Fibroblast of lung (primary cell): ENCODE results near the gene FBH1. TPM values are rescaled to one million over a fixed set of nuclear protein-coding genes. Genes with fewer than 3 reads are reported as not detected.

Experiments used
- DNase-seq, 2 donors: peaks; one replicate each; pipeline versions ENCODE4 v3.0.0 to v3.0.0-alpha.2; 2010; ENCODE audit warnings: low read depth in 2 of 2
- H2AFZ ChIP-seq: 2 replicates; pipeline ENCODE4 v1.5.1; 2012; ENCODE audit warnings: low read length, control low read depth, inconsistent platforms
- H3K27ac ChIP-seq: 2 replicates; pipeline ENCODE4 v1.5.1; 2011; ENCODE audit warnings: low read length, control low read depth; ENCODE audit not compliant: insufficient read depth
- H3K27me3 ChIP-seq: 2 replicates; pipeline ENCODE4 v1.5.1; 2011; ENCODE audit warnings: mild to moderate bottlenecking, low read length; ENCODE audit not compliant: control insufficient read depth, insufficient read depth
- H3K36me3 ChIP-seq: 2 replicates; pipeline ENCODE4 v1.5.1; 2011; ENCODE audit warnings: low read length; ENCODE audit not compliant: control insufficient read depth, insufficient read depth
- H3K4me1 ChIP-seq: 2 replicates; pipeline ENCODE4 v1.5.1; 2011; ENCODE audit warnings: low read length; ENCODE audit not compliant: control insufficient read depth, insufficient read depth; ENCODE audit errors: extremely low read depth
- H3K4me2 ChIP-seq: 2 replicates; pipeline ENCODE4 v1.5.1; 2011; ENCODE audit warnings: low read length, control low read depth; ENCODE audit not compliant: insufficient read depth; ENCODE audit errors: extremely low read depth
- H3K4me3 ChIP-seq, 4 experiments: fragments of 200-600 bp in 1 of 4; sonication (generic) in 1 of 4; replicated peaks in 1 of 4; 2 replicates each; pipeline ENCODE4 v1.5.1; 2011 to 2016; ENCODE audit warnings: low read length in 4 of 4, low read depth in 3 of 4, mild to moderate bottlenecking in 3 of 4, control low read depth in 2 of 4, inconsistent platforms in 1 of 4, mixed read lengths in 1 of 4; ENCODE audit not compliant: insufficient read depth in 1 of 4; ENCODE audit errors: control extremely low read depth in 1 of 4
- H3K79me2 ChIP-seq: 2 replicates; pipeline ENCODE4 v1.5.1; 2012; ENCODE audit warnings: mild to moderate bottlenecking, low read length, inconsistent platforms; ENCODE audit not compliant: control insufficient read depth, insufficient read depth
- H3K9ac ChIP-seq: 2 replicates; pipeline ENCODE4 v1.5.1; 2011; ENCODE audit warnings: mild to moderate bottlenecking, low read length, control low read depth; ENCODE audit not compliant: insufficient read depth
- H3K9me3 ChIP-seq: 2 replicates; pipeline ENCODE4 v1.5.1; 2012; ENCODE audit warnings: low read depth, low read length; ENCODE audit not compliant: control insufficient read depth, insufficient read depth
- H4K20me1 ChIP-seq: 2 replicates; pipeline ENCODE4 v1.5.1; 2011; ENCODE audit warnings: low read length; ENCODE audit not compliant: control insufficient read depth, insufficient read depth; ENCODE audit errors: extremely low read depth
- EZH2 ChIP-seq: IDR thresholded peaks from 2 replicates; pipeline ENCODE4 v1.5.1; 2012; ENCODE audit warnings: low read length, control low read depth, mild to moderate bottlenecking; ENCODE audit errors: missing control alignments
- polyA plus RNA-seq, 2 donors: library from polyadenylated mRNA; depleted of rRNA in 1 of 2; stranded (reverse) in 1 of 2; unstranded in 1 of 2; fragments of >200 nt; gene quantifications; 2 replicates each; pipeline ENCODE4 v1.2.1, GENCODE V29; 2011 to 2012; ENCODE audit warnings: missing spikeins in 1 of 2
- total RNA-seq: library from RNA; depleted of rRNA; stranded (reverse); fragments of >200 nt; gene quantifications from 2 replicates; pipeline ENCODE4 v1.2.1, GENCODE V29; 2014
- TF ChIP-seq, protein P1 (sequence below), 2 donors: IDR thresholded peaks in 1 of 2; conservative IDR thresholded peaks in 1 of 2; 1 replicate in 1 of 2; 2 replicates in 1 of 2; pipeline ENCODE4 v1.5.1; 2011 to 2012; ENCODE audit warnings: low read length in 2 of 2, control low read depth in 1 of 2, inconsistent platforms in 1 of 2, low read depth in 1 of 2, mild to moderate bottlenecking in 1 of 2

The FBH1 gene
- total and polyA plus RNA-seq, 2 donors (not counting 1 experiment from before 2014, with no cell fraction given), result 53.6 to 97.8 TPM

DNA sequence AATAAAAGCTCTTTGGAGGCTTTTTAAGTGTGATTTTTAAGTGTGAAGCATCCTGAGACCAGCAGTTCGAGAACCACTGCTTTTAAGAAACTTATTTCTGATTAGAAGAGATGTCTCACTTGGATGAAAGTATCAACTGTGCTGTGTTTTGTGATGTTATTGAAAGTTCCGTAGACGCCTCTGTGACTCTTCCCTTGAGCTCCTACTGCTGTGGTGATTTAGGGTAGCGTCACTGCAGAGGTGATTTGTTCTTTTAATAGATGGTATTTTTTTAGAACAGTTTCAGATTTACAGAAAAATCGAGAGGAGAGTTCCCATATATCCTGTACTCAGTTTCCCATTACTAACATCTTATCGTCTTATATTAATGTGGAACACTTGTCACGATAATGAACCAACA is 29.5 kb downstream of the FBH1 start:
- H3K79me2 ChIP-seq, result no peaks in the 10 kb centered on the region
- H2AFZ ChIP-seq, result no peak overlapping the region
- TF ChIP-seq EZH2, result no peak
- TF ChIP-seq, protein P1, sequence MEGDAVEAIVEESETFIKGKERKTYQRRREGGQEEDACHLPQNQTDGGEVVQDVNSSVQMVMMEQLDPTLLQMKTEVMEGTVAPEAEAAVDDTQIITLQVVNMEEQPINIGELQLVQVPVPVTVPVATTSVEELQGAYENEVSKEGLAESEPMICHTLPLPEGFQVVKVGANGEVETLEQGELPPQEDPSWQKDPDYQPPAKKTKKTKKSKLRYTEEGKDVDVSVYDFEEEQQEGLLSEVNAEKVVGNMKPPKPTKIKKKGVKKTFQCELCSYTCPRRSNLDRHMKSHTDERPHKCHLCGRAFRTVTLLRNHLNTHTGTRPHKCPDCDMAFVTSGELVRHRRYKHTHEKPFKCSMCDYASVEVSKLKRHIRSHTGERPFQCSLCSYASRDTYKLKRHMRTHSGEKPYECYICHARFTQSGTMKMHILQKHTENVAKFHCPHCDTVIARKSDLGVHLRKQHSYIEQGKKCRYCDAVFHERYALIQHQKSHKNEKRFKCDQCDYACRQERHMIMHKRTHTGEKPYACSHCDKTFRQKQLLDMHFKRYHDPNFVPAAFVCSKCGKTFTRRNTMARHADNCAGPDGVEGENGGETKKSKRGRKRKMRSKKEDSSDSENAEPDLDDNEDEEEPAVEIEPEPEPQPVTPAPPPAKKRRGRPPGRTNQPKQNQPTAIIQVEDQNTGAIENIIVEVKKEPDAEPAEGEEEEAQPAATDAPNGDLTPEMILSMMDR (conservative IDR thresholded peaks at IDR 0.05 in 1 of 2, IDR thresholded peaks at IDR 0.05 in 1 of 2; ENCODE audit: low read depth in 1 of 2, low read length in 2 of 2), result no peak
- no peaks in the 10 kb centered on the region for H3K4me1 ChIP-seq
- no peak overlapping the region for H3K4me3 ChIP-seq
- peaks cover 39% of the 10 kb centered on the region for H3K36me3 ChIP-seq
- no peaks in the 10 kb centered on the region for H4K20me1 ChIP-seq
- DNase-seq, result no peak
- H3K4me2 ChIP-seq, result no peak overlapping the region
- no peak overlapping the region for H3K9ac ChIP-seq
- no peak overlapping the region for H3K27ac ChIP-seq
- no peaks in the 10 kb centered on the region for H3K9me3 ChIP-seq
- no peaks in the 10 kb centered on the region for H3K27me3 ChIP-seq

DNA sequence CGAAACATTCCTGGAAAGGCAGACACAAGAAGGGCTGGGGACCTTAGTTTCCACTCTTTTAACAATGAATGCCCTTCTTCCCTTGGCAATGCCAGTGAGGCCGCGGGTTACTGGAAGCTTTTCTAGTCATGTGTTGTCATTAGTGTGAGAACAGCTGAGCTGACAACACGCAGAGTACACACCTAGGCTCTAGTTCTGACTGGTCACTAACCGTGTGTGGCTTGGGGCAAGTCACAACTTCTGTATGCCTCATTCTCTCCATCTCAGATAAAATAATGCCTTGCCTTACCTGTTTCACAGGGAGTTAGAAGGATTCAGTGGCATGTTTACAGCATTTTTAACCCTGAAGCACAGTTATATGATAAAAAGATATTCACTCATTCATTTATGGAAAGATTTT is 31.7 kb downstream of the FBH1 start:
- H3K36me3 ChIP-seq, result peaks cover 31% of the 10 kb centered on the region
- H3K9me3 ChIP-seq, result no peaks in the 10 kb centered on the region
- no peak overlapping the region for H3K4me3 ChIP-seq
- no peak for DNase-seq
- no peak overlapping the region for H3K4me2 ChIP-seq
- peaks cover 2% of the 10 kb centered on the region for H3K4me1 ChIP-seq
- no peak overlapping the region for H2AFZ ChIP-seq
- no peak overlapping the region for H3K27ac ChIP-seq
- no peaks in the 10 kb centered on the region for H3K27me3 ChIP-seq
- no peaks in the 10 kb centered on the region for H3K79me2 ChIP-seq
- H3K9ac ChIP-seq, result no peak overlapping the region
- no peaks in the 10 kb centered on the region for H4K20me1 ChIP-seq
- TF ChIP-seq, protein P1 (conservative IDR thresholded peaks at IDR 0.05 in 1 of 2, IDR thresholded peaks at IDR 0.05 in 1 of 2; ENCODE audit: low read depth in 1 of 2, low read length in 2 of 2), result no peak
- TF ChIP-seq EZH2, result no peak

DNA sequence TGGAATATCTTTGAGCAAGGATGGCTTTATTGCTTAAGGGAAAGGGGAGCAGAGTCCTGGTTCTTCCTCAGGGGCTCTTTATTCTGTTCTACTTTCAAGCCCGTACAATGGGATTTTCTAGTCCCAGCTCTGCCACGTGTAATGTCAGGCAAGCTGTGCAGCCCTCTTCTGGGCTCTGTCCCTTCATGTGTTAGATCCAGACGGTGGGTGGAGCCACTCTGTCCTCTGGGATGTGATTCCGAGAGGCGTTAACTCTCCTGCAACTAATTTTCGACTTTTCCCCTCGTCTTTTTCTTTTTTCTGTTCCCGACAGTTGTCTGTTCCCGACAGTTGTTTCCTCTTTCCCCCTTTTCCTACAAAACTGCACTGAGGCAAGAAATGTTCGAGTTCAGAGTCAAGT is 34.8 kb downstream of the FBH1 start:
- Histone ChIP-seq H3K4me2 (no peak overlapping the region), H3K9me3 (no peaks in the 10 kb centered on the region), H3K27ac (no peak overlapping the region), H2AFZ (no peak overlapping the region), H3K4me3 (no peak overlapping the region), H3K79me2 (no peaks in the 10 kb centered on the region), H4K20me1 (no peaks in the 10 kb centered on the region), H3K27me3 (no peaks in the 10 kb centered on the region), H3K9ac (no peak overlapping the region), H3K36me3 (peaks cover 32% of the 10 kb centered on the region), H3K4me1 (peaks cover 5% of the 10 kb centered on the region)
- TF ChIP-seq, protein P1 (conservative IDR thresholded peaks at IDR 0.05 in 1 of 2, IDR thresholded peaks at IDR 0.05 in 1 of 2; ENCODE audit: low read depth in 1 of 2, low read length in 2 of 2), result no peak
- no peak for TF ChIP-seq EZH2
- no peak for DNase-seq
